ENCODE measurements around the gene EFTUD2.

- no peak for TF ChIP-seq CTCF (IDR thresholded peaks at IDR 0.05)
- TF ChIP-seq EZH2 (IDR thresholded peaks at IDR 0.05; ENCODE audit: borderline replicate concordance, insufficient read depth, low read depth, low read length, poor library complexity, severe bottlenecking), result no peak
Measured at GRCh38 chr17:44933824-44934744, 34.8 kb upstream of the EFTUD2 start.

All from B cell (primary cell).